GM12878 (cell line): ENCODE data around the gene MYMX.

Source experiments
- ESRRA ChIP-seq: IDR thresholded peaks from 2 replicates; pipeline ENCODE4 v1.6.1; 2012; ENCODE audit warnings: mild to moderate bottlenecking, low read length, improper control_type of control experiment
- EZH2 ChIP-seq: IDR thresholded peaks from 2 replicates; pipeline ENCODE4 v1.6.1; 2012; ENCODE audit warnings: low read depth, mild to moderate bottlenecking, control low read depth, inconsistent platforms, low read length, borderline replicate concordance; ENCODE audit not compliant: control insufficient read depth
- HDAC2 ChIP-seq: fragments of 200-600 bp; sonication (generic); IDR thresholded peaks from 2 replicates; pipeline ENCODE4 v1.6.1; 2017
- USF2 ChIP-seq: IDR thresholded peaks from 2 replicates; pipeline ENCODE4 v1.6.1; 2011; ENCODE audit warnings: low read depth, low read length, improper control_type of control experiment, borderline replicate concordance

DNA sequence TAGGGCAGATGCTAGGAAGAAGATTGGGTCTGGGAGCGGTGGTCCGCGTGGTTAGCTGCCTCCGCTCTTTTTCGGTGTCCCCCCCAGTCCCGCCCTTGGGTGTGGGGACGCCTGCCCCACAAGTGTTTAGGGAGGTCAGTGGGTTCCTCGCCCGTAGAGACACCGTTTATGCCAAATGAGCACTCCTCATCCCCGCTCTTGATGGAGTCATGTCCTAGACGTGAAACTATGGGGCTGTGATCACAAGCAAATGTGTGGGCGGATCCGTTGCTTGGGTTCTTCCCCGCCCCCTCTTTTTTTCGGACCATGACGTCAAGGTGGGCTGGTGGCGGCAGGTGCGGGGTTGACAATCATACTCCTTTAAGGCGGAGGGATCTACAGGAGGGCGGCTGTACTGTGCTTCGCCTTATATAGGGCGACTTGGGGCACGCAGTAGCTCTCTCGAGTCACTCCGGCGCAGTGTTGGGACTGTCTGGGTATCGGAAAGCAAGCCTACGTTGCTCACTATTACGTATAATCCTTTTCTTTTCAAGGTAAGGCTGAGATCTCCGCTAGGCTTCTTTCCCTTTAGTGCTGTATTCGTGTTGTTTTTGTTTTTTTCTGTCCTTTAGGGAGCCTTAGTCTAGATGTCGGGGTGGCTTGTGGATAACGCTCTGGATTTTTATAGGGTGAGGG is 30.1 kb downstream of the MYMX start, which contains the start of gene HSP90AB1:
- TF ChIP-seq USF2 (no peak), EZH2 (no peak), ESRRA (peak; percentile 61; the same call in 1 of the 2 replicates), HDAC2 (no peak)
